ENCODE data around the gene CACNA1S. TPM values are rescaled to one million over a fixed set of nuclear protein-coding genes. Genes with fewer than 3 reads are reported as not detected.

CACNA1S gene
- total RNA-seq, 1 donor from 2014 or later, result not detected

- Histone ChIP-seq H3K27me3 (ENCODE audit: low read depth) (no peaks in the 10 kb centered on the region), H3K9me3 (replicated peaks) (no peaks in the 10 kb centered on the region), H3K36me3 (peaks cover 79% of the 10 kb centered on the region), H3K4me3 (no peak overlapping the region), H3K4me1 (peaks cover 3% of the 10 kb centered on the region), H3K27ac (replicated peaks) (no peak overlapping the region)
- no peak for DNase-seq
- intact Hi-C loops (cut with micrococcal nuclease), result no loop called here
- TF ChIP-seq CTCF (IDR thresholded peaks at IDR 0.05; ENCODE audit: borderline replicate concordance), result no peak
Observed at GRCh38 chr1:201146626-201147390, 34.6 kb upstream of the CACNA1S start.

- H3K36me3 ChIP-seq, result peaks cover 79% of the 10 kb centered on the region
- no peaks in the 10 kb centered on the region for H3K27me3 ChIP-seq (ENCODE audit: low read depth)
- H3K9me3 ChIP-seq (replicated peaks), result no peaks in the 10 kb centered on the region
- TF ChIP-seq CTCF (IDR thresholded peaks at IDR 0.05; ENCODE audit: borderline replicate concordance), result no peak
- intact Hi-C loops (cut with micrococcal nuclease), result no loop called here
- H3K27ac ChIP-seq (replicated peaks), result no peak overlapping the region
- peaks cover 4% of the 10 kb centered on the region for H3K4me1 ChIP-seq
- no peak overlapping the region for H3K4me3 ChIP-seq
- no peak for DNase-seq
Observed at GRCh38 chr1:201145816-201146215, 33.6 kb upstream of the CACNA1S start.

- Histone ChIP-seq H3K27ac (replicated peaks) (no peak overlapping the region), H3K4me3 (no peak overlapping the region), H3K36me3 (peaks cover 79% of the 10 kb centered on the region), H3K27me3 (ENCODE audit: low read depth) (no peaks in the 10 kb centered on the region), H3K4me1 (peaks cover 4% of the 10 kb centered on the region), H3K9me3 (replicated peaks) (no peaks in the 10 kb centered on the region)
- intact Hi-C loops (cut with micrococcal nuclease), result no loop called here
- TF ChIP-seq CTCF (IDR thresholded peaks at IDR 0.05; ENCODE audit: borderline replicate concordance), result no peak
- DNase-seq, result no peak
Observed at GRCh38 chr1:201145132-201145531, 32.9 kb upstream of the CACNA1S start.

- no peak for DNase-seq
- TF ChIP-seq CTCF (IDR thresholded peaks at IDR 0.05; ENCODE audit: borderline replicate concordance), result no peak
- H3K9me3 ChIP-seq (replicated peaks), result no peaks in the 10 kb centered on the region
- no peak overlapping the region for H3K27ac ChIP-seq (replicated peaks)
- H3K4me1 ChIP-seq, result peaks cover 4% of the 10 kb centered on the region
- H3K4me3 ChIP-seq, result no peak overlapping the region
- intact Hi-C loops (cut with micrococcal nuclease), result no loop called here
- H3K27me3 ChIP-seq (ENCODE audit: low read depth), result no peaks in the 10 kb centered on the region
- H3K36me3 ChIP-seq, result peaks cover 80% of the 10 kb centered on the region
Observed at GRCh38 chr1:201144701-201145100, 32.5 kb upstream of the CACNA1S start.

- Histone ChIP-seq H3K9me3 (replicated peaks) (no peaks in the 10 kb centered on the region), H3K4me1 (peaks cover 4% of the 10 kb centered on the region), H3K36me3 (peaks cover 78% of the 10 kb centered on the region), H3K27ac (replicated peaks) (no peak overlapping the region), H3K4me3 (no peak overlapping the region), H3K27me3 (ENCODE audit: low read depth) (no peaks in the 10 kb centered on the region)
- no peak for DNase-seq
- intact Hi-C loops (cut with micrococcal nuclease), result no loop called here
- TF ChIP-seq CTCF (IDR thresholded peaks at IDR 0.05; ENCODE audit: borderline replicate concordance), result no peak
Observed at GRCh38 chr1:201143726-201144635, 31.8 kb upstream of the CACNA1S start.
